NCI-H1417 (cell line): ENCODE data around the gene CPXM1.

Source experiments
- DNase-seq, 3 experiments: peaks; one replicate each; lab custom pipeline; 2025; lab: John Stamatoyannopoulos, UW

CPXM1 gene

GRCh38 chr20:2763186-2763585 lies 37.2 kb downstream of the CPXM1 start:
- no peak for DNase-seq

- DNase-seq: peak in 2 of 3 experiments; percentile 23 to 38
Observed at GRCh38 chr20:2762578-2763131, 37.8 kb downstream of the CPXM1 start.

GRCh38 chr20:2761885-2762284 lies 38.5 kb downstream of the CPXM1 start:
- no peak for DNase-seq

- no peak for DNase-seq
Observed at GRCh38 chr20:2760952-2761305, 39.5 kb downstream of the CPXM1 start.

- DNase-seq: no peak
Observed at GRCh38 chr20:2760297-2760951, 40.0 kb downstream of the CPXM1 start.

GRCh38 chr20:2759603-2760296 lies 40.7 kb downstream of the CPXM1 start:
- DNase-seq: peak in 1 of 3 experiments; percentile 27

- no peak for DNase-seq
Observed at GRCh38 chr20:2759143-2759542, 41.3 kb downstream of the CPXM1 start.

- no peak for DNase-seq
Observed at GRCh38 chr20:2757969-2758368, 42.5 kb downstream of the CPXM1 start.

GRCh38 chr20:2757001-2757400 lies 43.4 kb downstream of the CPXM1 start:
- no peak for DNase-seq

- peak in 1 of 3 experiments; percentile 39 for DNase-seq
Observed at GRCh38 chr20:2756056-2756611, 44.3 kb downstream of the CPXM1 start.

GRCh38 chr20:2755451-2756055 lies 44.9 kb downstream of the CPXM1 start:
- DNase-seq: no peak

- DNase-seq: no peak
Observed at GRCh38 chr20:2754424-2754823, 46.0 kb downstream of the CPXM1 start.

- DNase-seq: no peak
Observed at GRCh38 chr20:2753461-2754040, 46.9 kb downstream of the CPXM1 start.

GRCh38 chr20:2752567-2753460 lies 47.6 kb downstream of the CPXM1 start:
- DNase-seq: peak; percentile 41 to 67 (median 50)

- peak; percentile 35 to 70 (median 69) for DNase-seq
Observed at GRCh38 chr20:2751878-2752566, 48.4 kb downstream of the CPXM1 start.

GRCh38 chr20:2751347-2751877 lies 49.0 kb downstream of the CPXM1 start:
- DNase-seq: peak in 2 of 3 experiments; percentile 54 to 78

- peak; percentile 21 to 78 (median 49) for DNase-seq
Observed at GRCh38 chr20:2750491-2751251, 49.8 kb downstream of the CPXM1 start.

GRCh38 chr20:2749951-2750490 lies 50.4 kb downstream of the CPXM1 start:
- no peak for DNase-seq

GRCh38 chr20:2749343-2749950 lies 51.0 kb downstream of the CPXM1 start:
- no peak for DNase-seq
